ENCODE data around the gene TMEM81.

The TMEM81 gene

GRCh38 chr1:205084360-205084759 lies at the start of gene TMEM81:
Gene TMEM81 (minus strand): TSS chr1:205084460. CDS start chr1:205084320, 140 bp downstream.
- no peak within 1 kb of the TSS for H3K4me3 ChIP-seq (replicated peaks; ENCODE audit: low read depth, low read length)
- TF ChIP-seq, protein P1, sequence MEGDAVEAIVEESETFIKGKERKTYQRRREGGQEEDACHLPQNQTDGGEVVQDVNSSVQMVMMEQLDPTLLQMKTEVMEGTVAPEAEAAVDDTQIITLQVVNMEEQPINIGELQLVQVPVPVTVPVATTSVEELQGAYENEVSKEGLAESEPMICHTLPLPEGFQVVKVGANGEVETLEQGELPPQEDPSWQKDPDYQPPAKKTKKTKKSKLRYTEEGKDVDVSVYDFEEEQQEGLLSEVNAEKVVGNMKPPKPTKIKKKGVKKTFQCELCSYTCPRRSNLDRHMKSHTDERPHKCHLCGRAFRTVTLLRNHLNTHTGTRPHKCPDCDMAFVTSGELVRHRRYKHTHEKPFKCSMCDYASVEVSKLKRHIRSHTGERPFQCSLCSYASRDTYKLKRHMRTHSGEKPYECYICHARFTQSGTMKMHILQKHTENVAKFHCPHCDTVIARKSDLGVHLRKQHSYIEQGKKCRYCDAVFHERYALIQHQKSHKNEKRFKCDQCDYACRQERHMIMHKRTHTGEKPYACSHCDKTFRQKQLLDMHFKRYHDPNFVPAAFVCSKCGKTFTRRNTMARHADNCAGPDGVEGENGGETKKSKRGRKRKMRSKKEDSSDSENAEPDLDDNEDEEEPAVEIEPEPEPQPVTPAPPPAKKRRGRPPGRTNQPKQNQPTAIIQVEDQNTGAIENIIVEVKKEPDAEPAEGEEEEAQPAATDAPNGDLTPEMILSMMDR (IDR thresholded peaks at IDR 0.05; ENCODE audit: low read length, missing control alignments): no peak
- no peak for DNase-seq (ENCODE audit: low read depth)

DNA sequence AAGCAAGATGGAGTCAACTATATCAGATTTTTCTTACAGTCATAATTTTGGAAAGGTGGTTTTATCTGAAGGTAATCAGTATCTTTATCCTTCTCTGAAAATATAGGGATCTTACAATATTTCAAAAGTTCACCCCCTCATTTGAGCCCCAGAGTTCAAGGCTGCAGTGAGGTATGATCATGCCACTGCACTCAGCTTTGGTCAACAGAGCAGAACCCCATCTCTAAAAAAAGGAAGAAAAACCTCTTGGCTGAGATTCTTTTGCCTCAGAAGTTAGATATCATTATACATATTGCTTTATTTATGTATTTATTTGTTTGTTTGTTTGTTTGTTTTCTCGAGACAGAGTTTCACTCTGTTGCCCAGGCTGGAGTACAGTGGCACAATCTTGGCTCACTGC lies 49.0 kb upstream of the TMEM81 start:
- TF ChIP-seq, protein P1 (IDR thresholded peaks at IDR 0.05; ENCODE audit: low read length, missing control alignments): no peak
- no peak overlapping the region for H3K4me3 ChIP-seq (replicated peaks; ENCODE audit: low read depth, low read length)
- no peak for DNase-seq (ENCODE audit: low read depth)

DNA sequence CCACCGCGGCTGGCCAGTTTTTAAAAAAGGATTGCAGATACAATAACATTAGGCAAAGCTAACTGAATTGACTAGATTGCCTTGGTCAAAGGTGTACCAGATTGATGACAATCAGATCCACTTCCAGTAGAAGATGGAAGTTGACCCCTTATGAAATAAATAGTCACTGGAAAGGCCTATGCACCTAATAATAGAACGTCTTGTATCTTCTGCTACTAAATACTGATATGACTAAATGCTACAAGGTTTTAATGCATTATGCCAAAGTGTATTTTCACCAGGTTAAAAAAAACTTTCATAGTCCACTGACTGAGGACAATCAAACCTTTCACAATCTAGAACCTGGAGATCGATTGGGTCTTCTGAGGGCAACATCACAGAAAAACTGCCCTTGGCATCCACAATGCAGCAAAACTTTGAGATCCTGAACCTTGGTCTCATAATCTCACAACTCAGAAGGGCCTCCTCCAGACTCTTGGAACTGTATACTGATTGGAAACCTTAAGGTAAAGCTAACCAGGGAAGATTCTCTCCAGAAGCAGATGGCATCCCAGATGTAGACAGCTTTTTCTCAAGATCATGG lies 45.3 kb upstream of the TMEM81 start:
- H3K4me3 ChIP-seq (replicated peaks; ENCODE audit: low read depth, low read length): no peak overlapping the region
- no peak for DNase-seq (ENCODE audit: low read depth)
- TF ChIP-seq, protein P1 (IDR thresholded peaks at IDR 0.05; ENCODE audit: low read length, missing control alignments): no peak

DNA sequence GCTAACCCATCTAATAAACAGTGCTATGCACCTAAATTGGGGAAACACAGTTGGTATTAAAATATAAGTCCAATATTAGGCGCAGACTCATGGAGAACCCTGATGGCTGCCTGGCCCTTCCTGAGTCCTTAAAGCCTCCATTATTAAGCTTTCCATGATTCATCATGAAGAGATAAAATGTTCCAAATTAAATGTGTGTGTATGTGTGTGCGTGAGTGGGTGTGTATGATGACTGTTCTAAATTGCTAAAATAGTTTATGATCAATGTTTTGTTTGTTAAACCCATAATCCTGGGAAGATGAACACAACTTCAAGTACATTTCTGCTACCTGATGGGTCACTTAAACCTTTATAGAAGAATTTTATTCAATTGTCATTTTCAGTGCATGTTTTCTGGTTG lies 43.8 kb upstream of the TMEM81 start:
- no peak overlapping the region for H3K4me3 ChIP-seq (replicated peaks; ENCODE audit: low read depth, low read length)
- TF ChIP-seq, protein P1 (IDR thresholded peaks at IDR 0.05; ENCODE audit: low read length, missing control alignments): no peak
- peak; percentile 11 for DNase-seq (ENCODE audit: low read depth)

- TF ChIP-seq, protein P1 (IDR thresholded peaks at IDR 0.05; ENCODE audit: low read length, missing control alignments): no peak
- no peak for DNase-seq (ENCODE audit: low read depth)
- no peak overlapping the region for H3K4me3 ChIP-seq (replicated peaks; ENCODE audit: low read depth, low read length)
Measured at GRCh38 chr1:205127646-205128045, 43.4 kb upstream of the TMEM81 start.

DNA sequence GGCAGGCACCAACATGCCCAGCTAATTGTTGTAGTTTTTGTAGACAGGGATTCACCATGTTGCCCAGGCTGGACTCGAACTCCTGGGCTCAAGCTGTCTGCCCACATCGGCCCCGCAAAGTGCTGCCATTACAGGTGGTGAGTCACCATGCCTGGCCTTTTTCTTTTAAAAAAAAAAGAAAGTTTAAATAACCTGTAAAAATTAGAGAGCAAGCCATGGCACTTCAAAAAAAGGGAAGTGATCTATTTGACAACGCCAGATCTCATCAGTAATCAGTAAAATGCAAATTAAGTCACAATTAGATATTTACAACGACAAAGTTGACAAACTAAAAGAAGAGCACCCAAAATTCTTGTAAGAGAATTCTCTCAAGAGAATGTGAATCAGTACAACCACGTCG lies 40.5 kb upstream of the TMEM81 start:
- no peak overlapping the region for H3K4me3 ChIP-seq (replicated peaks; ENCODE audit: low read depth, low read length)
- TF ChIP-seq, protein P1 (IDR thresholded peaks at IDR 0.05; ENCODE audit: low read length, missing control alignments): no peak
- no peak for DNase-seq (ENCODE audit: low read depth)

GRCh38 chr1:205122489-205122882 lies 38.2 kb upstream of the TMEM81 start:
- DNase-seq (ENCODE audit: low read depth): no peak
- TF ChIP-seq, protein P1 (IDR thresholded peaks at IDR 0.05; ENCODE audit: low read length, missing control alignments): no peak
- peak overlapping the region; percentile 95 for H3K4me3 ChIP-seq (replicated peaks; ENCODE audit: low read depth, low read length)

Measured in fibroblast of pulmonary artery (primary cell).